Measurements from ENCODE around the gene GATAD2A.

The GATAD2A gene

GRCh38 chr19:19488875-19489690, 83.6 kb downstream of the GATAD2A start:
- peak; percentile 43 to 74 (median 70) for DNase-seq (ENCODE audit: low read depth in 4 of 4, low spot score in 1 of 4)

GRCh38 chr19:19489804-19490204, 84.3 kb downstream of the GATAD2A start:
- DNase-seq (ENCODE audit: low read depth in 4 of 4, low spot score in 1 of 4), result no peak

GRCh38 chr19:19490214-19490968, 84.9 kb downstream of the GATAD2A start:
- DNase-seq (ENCODE audit: low read depth in 4 of 4, low spot score in 1 of 4), result peak; percentile 50 to 74 (median 70)

- no peak for DNase-seq (ENCODE audit: low read depth in 4 of 4, low spot score in 1 of 4)
Observed at GRCh38 chr19:19491321-19492025, 86.0 kb downstream of the GATAD2A start.

- DNase-seq (ENCODE audit: low read depth in 4 of 4, low spot score in 1 of 4), result no peak
Observed at GRCh38 chr19:19492026-19492610, 86.6 kb downstream of the GATAD2A start.

GRCh38 chr19:19493841-19494546, 88.5 kb downstream of the GATAD2A start:
- DNase-seq (ENCODE audit: low read depth in 4 of 4, low spot score in 1 of 4), result no peak

- no peak for DNase-seq (ENCODE audit: low read depth in 4 of 4, low spot score in 1 of 4)
Observed at GRCh38 chr19:19495614-19496603, 90.4 kb downstream of the GATAD2A start.

- no peak for DNase-seq (ENCODE audit: low read depth in 4 of 4, low spot score in 1 of 4)
Observed at GRCh38 chr19:19498255-19498991, 92.9 kb downstream of the GATAD2A start.

- DNase-seq (ENCODE audit: low read depth in 4 of 4, low spot score in 1 of 4), result no peak
Observed at GRCh38 chr19:19499272-19499995, 94.0 kb downstream of the GATAD2A start.

GRCh38 chr19:19500975-19501644, 95.6 kb downstream of the GATAD2A start:
- DNase-seq (ENCODE audit: low read depth in 4 of 4, low spot score in 1 of 4), result no peak

- DNase-seq (ENCODE audit: low read depth in 4 of 4, low spot score in 1 of 4), result no peak
Observed at GRCh38 chr19:19501798-19502197, 96.3 kb downstream of the GATAD2A start.

- no peak for DNase-seq (ENCODE audit: low read depth in 4 of 4, low spot score in 1 of 4)
Observed at GRCh38 chr19:19502281-19502680, 96.8 kb downstream of the GATAD2A start.

GRCh38 chr19:19502808-19503602, 97.5 kb downstream of the GATAD2A start:
- no peak for DNase-seq (ENCODE audit: low read depth in 4 of 4, low spot score in 1 of 4)

GRCh38 chr19:19504754-19505668, 99.5 kb downstream of the GATAD2A start:
- no peak for DNase-seq (ENCODE audit: low read depth in 4 of 4, low spot score in 1 of 4)

- DNase-seq (ENCODE audit: low read depth in 4 of 4, low spot score in 1 of 4), result no peak
Observed at GRCh38 chr19:19505669-19506326, 100.3 kb downstream of the GATAD2A start.

All from stimulated activated CD4-positive, alpha-beta T cell treated with anti-CD3 and anti-CD28 coated beads, Interleukin-1b, Interleukin-23, amount 100 ng/mL, for 24 hours (primary cell).